GM21381 (cell line): ENCODE measurements around the gene DISC1.

Experiments
- ATAC-seq: cut with Tn5 transposase; IDR thresholded peaks from one replicate; pipeline ENCODE4 v1.9.1; 2021; ENCODE audit warnings: mild to moderate bottlenecking, moderate library complexity; ENCODE audit not compliant: unreplicated experiment

DISC1 gene

DNA sequence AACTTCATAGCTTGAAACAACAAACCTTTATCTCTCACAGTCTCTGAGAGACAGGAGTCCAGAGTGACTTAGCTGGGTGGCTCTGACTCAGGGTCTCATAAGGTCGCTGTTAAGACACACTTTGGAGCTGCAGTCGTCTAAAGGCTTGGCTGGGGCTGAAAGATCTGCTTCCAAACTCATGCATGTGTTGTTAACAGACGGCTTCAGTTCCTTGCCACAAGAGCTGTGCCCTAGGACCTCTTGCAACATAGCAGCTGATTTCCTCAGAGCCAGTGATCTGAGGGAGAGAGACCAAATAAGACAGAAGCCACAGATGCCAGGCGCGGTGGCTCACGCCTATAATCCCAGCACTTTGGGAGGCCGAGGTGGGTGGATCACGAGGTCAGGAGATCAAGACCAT, 176.8 kb downstream of the DISC1 start:
- no peak for ATAC-seq

GRCh38 chr1:231806623-231807495, 180.3 kb downstream of the DISC1 start:
- ATAC-seq, result peak; percentile 82

GRCh38 chr1:231807541-231807940, 181.0 kb downstream of the DISC1 start:
- ATAC-seq, result no peak

- no peak for ATAC-seq
Observed at GRCh38 chr1:231808116-231808515, 181.5 kb downstream of the DISC1 start.

- no peak for ATAC-seq
Observed at GRCh38 chr1:231808990-231809389, 182.4 kb downstream of the DISC1 start.

GRCh38 chr1:231810415-231810814, 183.8 kb downstream of the DISC1 start:
- ATAC-seq, result no peak

- no peak for ATAC-seq
Observed at GRCh38 chr1:231814021-231814420, 187.4 kb downstream of the DISC1 start.

DNA sequence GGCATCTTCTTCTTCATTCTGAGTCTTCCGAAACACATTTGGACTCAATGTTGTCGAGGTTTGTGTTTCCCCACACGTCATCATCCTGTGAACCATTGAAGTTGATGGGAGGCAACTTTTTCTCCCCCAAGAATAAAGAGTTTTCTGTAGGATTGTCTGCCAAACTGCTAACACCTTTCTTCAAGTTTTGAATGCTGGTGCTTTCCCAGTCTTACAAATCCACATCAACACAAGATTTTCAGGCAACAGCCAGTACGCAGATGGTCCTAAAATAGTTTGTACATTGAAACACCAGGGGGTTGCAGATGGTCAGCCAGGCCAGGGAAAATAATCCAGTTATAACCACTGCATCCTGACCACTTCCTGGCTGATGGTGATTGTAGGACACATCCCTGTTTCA, 187.9 kb downstream of the DISC1 start:
- no peak for ATAC-seq

DNA sequence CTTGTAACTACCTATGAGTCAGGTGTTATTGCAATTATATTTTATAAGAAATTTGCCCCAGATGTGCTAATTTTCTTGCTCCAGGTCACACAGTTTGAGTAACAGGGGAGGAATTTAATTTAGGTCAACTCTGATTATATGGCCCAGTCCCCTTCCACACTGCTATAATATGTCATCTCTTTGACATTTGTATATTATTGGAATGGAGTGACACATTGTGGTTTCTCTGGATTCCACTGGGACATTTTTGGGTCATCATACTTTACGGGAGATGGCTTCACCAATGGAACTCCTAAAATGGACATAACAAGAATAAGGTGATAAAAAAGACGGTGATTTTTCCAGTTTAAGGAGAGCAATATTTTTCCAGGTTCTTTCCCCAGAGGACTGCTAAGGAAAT, 191.2 kb downstream of the DISC1 start:
- ATAC-seq, result no peak

GRCh38 chr1:231818337-231818736, 191.7 kb downstream of the DISC1 start:
- ATAC-seq, result no peak

DNA sequence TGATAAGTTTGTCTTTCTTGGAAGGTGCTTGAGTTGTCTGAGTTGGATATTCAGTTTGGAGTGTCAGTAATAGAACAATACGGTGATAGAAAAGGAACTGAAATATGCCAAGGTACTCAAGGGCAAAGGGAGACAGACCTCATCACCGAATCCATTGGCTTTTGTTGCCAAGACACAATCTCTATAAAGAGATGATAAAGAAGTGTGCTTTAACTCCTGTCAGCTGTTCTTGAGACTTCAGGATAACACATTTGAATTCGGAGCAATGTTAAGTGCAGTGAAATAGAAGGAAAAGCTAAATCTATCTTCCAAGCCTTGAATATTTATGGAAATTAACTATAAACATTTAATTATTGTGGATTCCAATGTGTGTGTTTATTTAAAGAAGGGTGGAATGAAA, 194.7 kb downstream of the DISC1 start:
- ATAC-seq, result no peak

DNA sequence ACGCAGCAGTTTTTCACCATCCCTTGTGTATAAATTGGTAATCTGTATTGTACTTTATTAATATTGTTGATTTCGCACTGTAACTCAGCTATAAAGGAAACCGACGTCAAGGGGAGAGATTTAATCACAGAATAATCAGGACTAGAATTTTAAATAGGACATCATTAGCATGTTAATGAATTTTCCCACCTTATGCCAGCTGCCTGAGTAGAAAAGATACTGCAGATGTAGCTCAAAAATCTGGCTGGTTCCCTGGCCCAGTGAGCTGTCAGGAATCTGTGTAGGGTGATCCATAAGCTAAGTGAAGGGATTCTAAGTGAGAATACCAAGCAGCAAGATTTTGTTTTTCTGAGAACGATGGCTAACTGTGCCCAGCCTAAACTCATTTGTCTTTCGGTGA, 195.5 kb downstream of the DISC1 start:
- no peak for ATAC-seq

- ATAC-seq, result no peak
Observed at GRCh38 chr1:231826566-231826965, 200.0 kb downstream of the DISC1 start.

DNA sequence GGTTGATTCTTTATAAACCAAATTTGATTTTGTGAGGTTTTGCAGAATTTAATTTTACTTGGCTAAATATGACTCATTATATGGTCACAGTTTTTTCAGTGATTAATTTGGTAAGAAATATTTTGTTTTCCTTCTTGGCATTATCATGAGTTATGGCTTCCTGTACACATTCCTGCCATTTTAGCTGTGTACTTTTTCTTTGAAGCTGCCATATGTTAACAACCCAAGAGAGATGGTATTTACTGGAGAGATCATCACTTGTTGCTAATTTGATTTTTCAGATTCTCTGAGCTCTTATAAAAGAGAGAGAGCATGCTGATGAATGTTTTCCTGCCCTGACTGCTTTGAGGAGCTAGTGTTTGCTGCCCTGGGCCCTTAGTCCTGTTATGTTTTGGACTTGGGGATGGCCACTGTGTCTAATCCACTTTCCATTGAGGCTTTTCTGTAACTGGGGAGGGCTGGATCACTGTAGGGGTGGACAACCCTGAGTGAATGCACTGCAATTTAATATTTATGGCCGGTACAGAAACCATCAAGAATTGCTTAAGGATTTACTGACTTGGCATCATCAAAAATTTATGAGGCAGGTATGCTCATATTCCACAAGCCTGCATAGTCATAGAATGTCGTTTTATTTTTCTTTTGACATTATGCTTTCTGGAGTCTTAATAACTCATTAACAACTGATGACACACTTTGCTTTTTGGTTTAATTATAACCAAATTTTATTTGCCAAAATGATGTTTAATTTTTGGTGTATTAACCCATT, 200.9 kb downstream of the DISC1 start:
- no peak for ATAC-seq

DNA sequence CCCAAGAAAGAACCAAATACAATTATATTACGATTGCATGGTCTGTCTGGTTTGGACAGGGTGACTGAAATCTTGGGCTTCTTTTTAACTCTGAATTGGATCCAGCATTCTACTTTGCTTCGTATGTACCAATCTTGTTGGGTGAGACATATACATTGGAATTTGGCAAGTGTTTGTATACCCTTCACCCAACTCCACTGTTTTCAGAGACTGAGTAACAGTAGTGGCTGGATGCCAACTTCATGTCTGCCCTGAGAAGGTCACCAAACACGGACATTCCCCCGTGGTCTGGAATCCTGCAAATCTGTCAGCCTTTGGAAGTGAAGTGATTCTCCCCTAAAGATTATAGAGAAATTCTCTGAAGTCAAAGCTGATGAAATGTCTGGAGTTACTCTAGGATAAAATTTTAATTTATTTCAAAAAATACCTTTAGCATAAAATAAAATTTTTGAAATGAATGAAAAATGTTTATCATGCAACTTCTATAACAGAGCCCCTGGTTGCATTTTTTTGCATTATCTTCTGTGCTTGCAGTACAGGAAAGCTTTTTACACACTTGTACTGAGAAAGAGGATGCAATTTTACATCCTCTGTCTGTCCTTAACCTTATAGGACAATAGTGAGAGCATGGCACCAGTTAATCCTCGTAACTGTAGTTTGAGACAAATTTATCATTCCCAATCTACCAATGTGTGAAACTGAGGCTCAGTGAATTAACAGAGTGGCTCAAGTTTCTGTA, 201.8 kb downstream of the DISC1 start:
- ATAC-seq, result no peak

- ATAC-seq, result no peak
Observed at GRCh38 chr1:231829332-231829731, 202.7 kb downstream of the DISC1 start.

GRCh38 chr1:231836227-231836893, 209.8 kb downstream of the DISC1 start:
- ATAC-seq, result no peak

DNA sequence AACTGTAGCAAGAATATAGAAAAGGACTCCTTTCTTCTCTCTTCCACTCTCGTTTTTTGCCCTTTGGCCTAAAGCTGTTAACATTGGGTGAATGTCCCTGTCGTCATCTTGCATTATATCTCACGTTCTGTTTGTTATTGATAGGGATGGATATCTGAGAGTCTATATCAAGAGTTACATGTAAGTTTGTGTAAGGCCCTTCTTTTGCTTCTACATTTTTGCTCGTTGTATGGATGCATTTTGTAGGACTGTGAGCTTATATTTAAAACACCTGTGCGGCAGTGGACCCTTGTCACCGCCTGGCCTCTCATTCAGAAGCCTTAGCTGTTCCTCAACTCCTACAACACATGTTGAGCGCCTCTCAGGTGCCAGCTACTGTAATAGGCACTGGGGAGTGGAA, 211.9 kb downstream of the DISC1 start:
- no peak for ATAC-seq

DNA sequence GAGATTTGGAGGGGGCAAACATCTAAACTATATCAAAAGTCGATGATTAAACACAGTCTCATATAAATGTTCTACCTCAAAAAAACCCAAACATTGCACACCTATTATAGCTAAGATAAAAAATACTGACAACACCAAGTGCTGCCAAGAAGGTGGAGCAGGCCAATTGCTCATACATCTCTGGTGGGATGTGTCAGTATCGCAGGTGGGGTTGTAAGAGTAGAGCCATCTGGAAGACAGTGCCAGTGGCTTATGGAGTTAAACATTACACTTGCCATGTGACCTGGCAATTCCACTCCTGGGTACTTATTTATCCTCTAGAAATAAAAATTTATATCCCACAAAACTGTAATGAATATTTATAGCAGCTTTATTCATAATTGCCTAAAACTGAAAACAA, 213.4 kb downstream of the DISC1 start:
- ATAC-seq, result no peak

DNA sequence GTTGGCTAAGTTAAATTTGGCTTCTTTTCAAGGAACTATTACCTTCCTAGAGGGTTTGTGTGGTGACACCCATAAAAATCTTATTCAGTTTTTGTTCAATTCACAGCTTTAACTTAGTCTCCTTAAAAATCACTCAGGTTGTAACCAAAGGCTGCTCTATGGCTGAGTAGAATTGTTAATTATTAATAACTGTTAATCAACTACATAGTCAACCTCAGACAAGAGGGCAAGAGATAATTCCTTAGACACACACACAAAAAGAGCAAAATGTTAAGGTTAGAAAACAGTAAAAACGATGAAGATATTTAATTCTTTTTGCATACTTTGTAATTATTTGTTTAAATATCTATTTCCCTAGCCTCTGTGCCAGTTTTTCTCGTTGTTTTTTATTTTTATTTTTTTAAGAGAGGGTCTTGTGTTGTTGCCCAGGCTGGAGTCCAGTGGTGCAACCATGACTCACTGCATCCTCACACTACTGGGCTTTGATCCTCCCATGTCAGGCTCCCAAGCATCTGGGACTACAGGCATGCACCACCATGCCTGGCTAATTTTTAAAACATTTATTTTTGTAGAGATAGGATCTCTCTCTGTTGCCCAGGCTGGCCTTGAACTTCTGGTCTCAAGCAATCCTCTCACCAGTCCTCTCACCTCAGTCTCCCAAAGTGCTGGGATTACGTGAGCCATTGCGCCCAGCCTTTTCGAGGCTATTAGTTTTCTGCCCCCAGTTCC, 215.2 kb downstream of the DISC1 start:
- ATAC-seq, result no peak
